RWPE1 (cell line): Measurements from ENCODE around the gene KIR2DL1.
"Not testable (repeated sequence)": the region's sequence is repeated elsewhere in the genome, so short reads cannot be mapped to it uniquely, and the experiment has no call there.

Experiments used
- CTCF ChIA-PET: fragments of 350-600 bp; sonication (Branson Sonifier 250); formaldehyde crosslinking; extraction: SDS; loops from one replicate; lab custom pipeline; 2021; lab: Yijun Ruan, JAX
- POLR2A ChIA-PET: fragments of 400-600 bp; formaldehyde crosslinking; extraction: SDS; loops from one replicate; lab custom pipeline; 2020; ENCODE audit warnings: antibody characterized with exemption; ENCODE audit not compliant: low non-redundant PET; lab: Yijun Ruan, JAX
- DNase-seq: peaks from one replicate; pipeline ENCODE4 v3.0.0; 2012; ENCODE audit warnings: low spot score
- H3K27ac ChIP-seq: fragments of 450-650 bp; 2 replicates; pipeline ENCODE4 v1.5.1; 2017
- TF ChIP-seq, protein P1 (sequence below): fragments of 450-650 bp; conservative IDR thresholded peaks from 2 replicates; pipeline ENCODE4 v1.5.1; 2017; ENCODE audit warnings: low read depth, mild to moderate bottlenecking

The KIR2DL1 gene

DNA sequence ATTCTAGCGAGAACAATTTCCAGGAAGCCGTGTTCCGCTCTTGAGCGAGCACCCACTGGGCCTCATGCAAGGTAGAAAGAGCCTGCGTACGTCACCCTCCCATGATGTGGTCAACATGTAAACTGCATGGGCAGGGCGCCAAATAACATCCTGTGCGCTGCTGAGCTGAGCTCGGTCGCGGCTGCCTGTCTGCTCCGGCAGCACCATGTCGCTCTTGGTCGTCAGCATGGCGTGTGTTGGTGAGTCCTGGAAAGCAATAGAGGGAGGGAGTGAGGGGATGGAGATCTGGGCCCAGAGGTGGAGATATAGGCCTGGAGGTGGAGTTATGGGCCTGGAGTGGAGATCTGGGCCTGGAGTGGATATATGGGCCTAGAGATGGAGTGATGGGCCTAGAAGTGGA lies at the start of gene KIR2DL1:
Gene KIR2DL1 (plus strand): TSS at position 148 of the 400 bp plus-strand sequence. CDS start 58 bp downstream, at position 206.
- POLR2A ChIA-PET, CTCF ChIA-PET, H3K27ac ChIP-seq, DNase-seq: not testable (repeated sequence)

DNA sequence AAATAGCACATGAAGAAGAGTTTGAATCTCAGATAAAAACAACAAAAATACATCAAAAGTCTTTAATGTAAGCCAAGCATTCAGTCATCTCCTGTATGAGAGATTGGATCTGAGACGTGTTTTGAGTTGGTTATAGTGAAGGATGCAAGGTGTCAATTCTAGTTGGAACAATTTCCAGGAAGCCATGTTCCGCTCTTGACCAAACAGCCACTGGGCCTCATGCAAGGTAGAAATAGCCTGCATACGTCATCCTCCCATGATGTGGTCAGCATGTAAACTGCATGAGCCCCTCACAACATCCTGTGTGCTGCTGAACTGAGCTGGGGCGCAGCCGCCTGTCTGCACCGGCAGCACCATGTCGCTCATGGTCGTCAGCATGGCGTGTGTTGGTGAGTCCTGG lies 45.5 kb upstream of the KIR2DL1 start, which contains the start of gene KIR3DL3:
Gene KIR3DL3 (plus strand): TSS at position 301 of the 400 bp plus-strand sequence. CDS start 55 bp downstream, at position 356.
- ChIA-PET POLR2A (no interaction called here), CTCF (no interaction called here)
- no peak within 1 kb of the TSS for H3K27ac ChIP-seq
- TF ChIP-seq, protein P1, sequence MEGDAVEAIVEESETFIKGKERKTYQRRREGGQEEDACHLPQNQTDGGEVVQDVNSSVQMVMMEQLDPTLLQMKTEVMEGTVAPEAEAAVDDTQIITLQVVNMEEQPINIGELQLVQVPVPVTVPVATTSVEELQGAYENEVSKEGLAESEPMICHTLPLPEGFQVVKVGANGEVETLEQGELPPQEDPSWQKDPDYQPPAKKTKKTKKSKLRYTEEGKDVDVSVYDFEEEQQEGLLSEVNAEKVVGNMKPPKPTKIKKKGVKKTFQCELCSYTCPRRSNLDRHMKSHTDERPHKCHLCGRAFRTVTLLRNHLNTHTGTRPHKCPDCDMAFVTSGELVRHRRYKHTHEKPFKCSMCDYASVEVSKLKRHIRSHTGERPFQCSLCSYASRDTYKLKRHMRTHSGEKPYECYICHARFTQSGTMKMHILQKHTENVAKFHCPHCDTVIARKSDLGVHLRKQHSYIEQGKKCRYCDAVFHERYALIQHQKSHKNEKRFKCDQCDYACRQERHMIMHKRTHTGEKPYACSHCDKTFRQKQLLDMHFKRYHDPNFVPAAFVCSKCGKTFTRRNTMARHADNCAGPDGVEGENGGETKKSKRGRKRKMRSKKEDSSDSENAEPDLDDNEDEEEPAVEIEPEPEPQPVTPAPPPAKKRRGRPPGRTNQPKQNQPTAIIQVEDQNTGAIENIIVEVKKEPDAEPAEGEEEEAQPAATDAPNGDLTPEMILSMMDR = no peak
- no peak for DNase-seq

DNA sequence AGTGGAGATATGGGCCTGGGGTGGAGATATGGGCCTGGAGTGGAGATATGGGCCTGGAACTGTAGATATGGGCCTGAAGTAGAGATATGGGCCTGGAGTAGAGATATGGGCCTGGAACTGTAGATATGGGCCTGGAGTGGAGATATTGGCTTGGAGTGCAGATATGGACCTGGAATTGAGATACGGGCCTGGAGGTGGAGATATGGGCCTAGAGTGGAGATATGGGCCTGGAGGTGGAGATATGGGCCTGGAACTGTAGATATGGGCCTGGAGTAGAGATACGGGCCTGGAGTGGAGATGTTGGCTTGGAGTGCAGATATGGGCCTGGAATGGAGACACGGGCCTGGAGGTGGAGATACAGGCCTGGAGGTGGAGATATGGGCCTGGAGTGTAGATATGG lies 44.9 kb upstream of the KIR2DL1 start:
- H3K27ac ChIP-seq = no peak overlapping the region
- TF ChIP-seq, protein P1 = no peak
- POLR2A ChIA-PET = no interaction called here
- DNase-seq = no peak
- CTCF ChIA-PET = no interaction called here

DNA sequence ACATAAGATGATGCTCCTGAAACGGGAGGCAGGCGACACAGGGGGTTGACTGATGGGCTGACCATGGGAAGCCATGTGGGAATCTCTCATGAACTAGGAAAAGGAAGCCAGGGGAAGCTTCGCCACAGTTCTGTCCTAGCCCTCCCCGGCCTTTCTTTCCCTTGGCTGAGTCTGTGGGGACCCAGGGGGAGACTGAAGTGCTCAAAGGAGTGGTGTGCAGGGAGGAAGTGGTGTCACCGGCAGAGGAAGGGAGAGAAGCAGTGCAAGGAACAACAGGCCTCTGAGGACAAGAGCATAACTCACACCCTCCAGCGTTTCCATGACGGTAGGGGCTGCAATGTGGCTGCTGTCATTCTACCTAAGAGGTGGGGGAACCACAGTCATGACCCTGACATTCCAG lies 44.3 kb upstream of the KIR2DL1 start:
- POLR2A ChIA-PET = no interaction called here
- H3K27ac ChIP-seq = no peak overlapping the region
- no peak for DNase-seq
- CTCF ChIA-PET = no interaction called here
- TF ChIP-seq, protein P1 = no peak

DNA sequence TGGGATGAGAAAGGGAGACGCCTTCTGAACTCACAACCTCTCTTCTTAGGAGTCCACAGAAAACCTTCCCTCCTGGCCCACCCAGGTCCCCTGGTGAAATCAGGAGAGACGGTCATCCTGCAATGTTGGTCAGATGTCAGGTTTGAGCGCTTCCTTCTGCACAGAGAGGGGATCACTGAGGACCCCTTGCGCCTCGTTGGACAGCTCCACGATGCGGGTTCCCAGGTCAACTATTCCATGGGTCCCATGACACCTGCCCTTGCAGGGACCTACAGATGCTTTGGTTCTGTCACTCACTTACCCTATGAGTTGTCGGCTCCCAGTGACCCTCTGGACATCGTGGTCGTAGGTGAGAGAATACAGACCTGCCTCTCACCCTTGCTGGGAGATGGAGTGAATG lies 42.0 kb upstream of the KIR2DL1 start:
- ChIA-PET POLR2A (no interaction called here), CTCF (no interaction called here)
- TF ChIP-seq, protein P1 = no peak
- no peak for DNase-seq
- H3K27ac ChIP-seq = no peak overlapping the region

DNA sequence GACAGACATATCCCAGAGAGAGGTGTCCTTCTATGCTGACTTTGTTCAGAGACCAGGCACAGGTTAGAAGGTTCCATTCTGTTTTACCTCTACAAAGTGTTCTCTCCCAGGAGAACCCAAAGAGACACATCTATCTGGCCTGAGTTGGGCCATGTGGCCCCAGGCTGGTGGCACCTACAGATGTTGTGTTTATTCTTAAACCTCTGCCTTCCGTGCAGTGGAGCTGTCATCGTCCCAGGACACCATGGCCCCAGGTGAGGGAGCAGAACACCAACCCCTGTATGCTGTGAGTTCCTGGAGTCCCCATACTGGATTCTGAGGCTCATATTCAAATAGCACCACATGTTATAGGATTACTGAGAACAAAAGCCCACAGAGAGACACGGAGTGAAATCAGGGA lies 41.4 kb upstream of the KIR2DL1 start:
- ChIA-PET CTCF (no interaction called here), POLR2A (no interaction called here)
- TF ChIP-seq, protein P1 = no peak
- no peak overlapping the region for H3K27ac ChIP-seq
- no peak for DNase-seq

DNA sequence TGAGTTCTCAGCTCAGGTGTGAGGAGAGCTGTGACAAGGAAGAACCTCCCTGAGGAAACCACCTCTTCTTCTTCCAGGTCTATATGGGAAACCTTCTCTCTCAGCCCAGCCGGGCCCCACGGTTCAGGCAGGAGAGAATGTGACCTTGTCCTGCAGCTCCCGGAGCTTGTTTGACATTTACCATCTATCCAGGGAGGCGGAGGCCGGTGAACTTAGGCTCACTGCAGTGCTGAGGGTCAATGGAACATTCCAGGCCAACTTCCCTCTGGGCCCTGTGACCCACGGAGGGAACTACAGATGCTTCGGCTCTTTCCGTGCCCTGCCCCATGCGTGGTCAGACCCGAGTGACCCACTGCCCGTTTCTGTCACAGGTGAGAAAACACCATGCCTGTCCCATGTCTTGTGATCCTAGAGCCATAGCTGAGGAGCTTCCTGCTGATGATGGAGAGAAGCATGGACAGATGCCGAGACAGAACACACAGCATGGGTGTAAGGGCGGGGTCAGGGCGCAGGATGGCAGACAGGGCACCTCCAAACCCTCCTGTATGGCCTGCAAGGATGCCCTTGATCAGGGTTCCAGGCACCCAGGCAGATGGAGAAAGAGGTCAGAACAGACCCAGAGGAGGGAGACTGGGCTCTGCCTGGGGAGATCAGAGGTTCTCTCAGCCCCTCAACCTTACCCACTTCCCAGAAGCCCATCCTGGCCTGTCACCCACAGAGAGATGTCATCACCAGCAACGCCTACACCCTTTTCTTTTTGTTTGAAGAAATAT lies 40.0 kb upstream of the KIR2DL1 start:
- TF ChIP-seq, protein P1 = no peak
- CTCF ChIA-PET = no interaction called here
- POLR2A ChIA-PET = no interaction called here
- no peak for DNase-seq
- no peak overlapping the region for H3K27ac ChIP-seq
